ENCODE data around the gene FANCM.
"Not testable (repeated sequence)": the region's sequence is repeated elsewhere in the genome, so short reads cannot be mapped to it uniquely, and the experiment has no call there.

Gene FANCM

GRCh38 chr14:45140661-45141187, 5.0 kb downstream of the FANCM start:
- no peak for DNase-seq

GRCh38 chr14:45142083-45142482, 6.4 kb downstream of the FANCM start:
- DNase-seq, result not testable (repeated sequence)

- no peak for DNase-seq
These were observed 8.9 kb downstream of the FANCM start for GRCh38 chr14:45144658-45145057.

GRCh38 chr14:45145214-45145613, 9.5 kb downstream of the FANCM start:
- no peak for DNase-seq

GRCh38 chr14:45149602-45150001, 13.9 kb downstream of the FANCM start:
- DNase-seq, result no peak

- DNase-seq, result no peak
These were observed 14.7 kb downstream of the FANCM start for GRCh38 chr14:45150386-45150890.

- DNase-seq, result no peak
These were observed 20.3 kb downstream of the FANCM start for GRCh38 chr14:45156067-45156466.

- DNase-seq, result no peak
These were observed 34.2 kb downstream of the FANCM start for GRCh38 chr14:45169906-45170305.

- DNase-seq, result no peak
These were observed 41.3 kb downstream of the FANCM start for GRCh38 chr14:45177076-45177475.

GRCh38 chr14:45181329-45181728, 45.6 kb downstream of the FANCM start:
- DNase-seq, result no peak

GRCh38 chr14:45181806-45182205, 46.1 kb downstream of the FANCM start:
- DNase-seq, result no peak

- DNase-seq, result no peak
These were observed 49.5 kb downstream of the FANCM start for GRCh38 chr14:45185100-45185814.

- no peak for DNase-seq
These were observed 59.2 kb downstream of the FANCM start for GRCh38 chr14:45194964-45195363.

GRCh38 chr14:45198551-45198950, 62.8 kb downstream of the FANCM start:
- no peak for DNase-seq

GRCh38 chr14:45199230-45199629, 63.5 kb downstream of the FANCM start:
- DNase-seq, result no peak

- no peak for DNase-seq
These were observed 66.2 kb downstream of the FANCM start for GRCh38 chr14:45201905-45202304.

GRCh38 chr14:45204241-45204640, 68.5 kb downstream of the FANCM start:
- DNase-seq, result no peak

GRCh38 chr14:45210159-45210558, 74.4 kb downstream of the FANCM start:
- no peak for DNase-seq

GRCh38 chr14:45211295-45211694, 75.6 kb downstream of the FANCM start:
- no peak for DNase-seq

GRCh38 chr14:45212231-45212630, 76.5 kb downstream of the FANCM start:
- DNase-seq, result no peak

- DNase-seq, result not testable (repeated sequence)
These were observed 78.0 kb downstream of the FANCM start for GRCh38 chr14:45213716-45214115.

- not testable (repeated sequence) for DNase-seq
These were observed 78.6 kb downstream of the FANCM start for GRCh38 chr14:45214341-45214740.

GRCh38 chr14:45222485-45223262, 86.9 kb downstream of the FANCM start:
- DNase-seq, result no peak

- DNase-seq, result no peak
These were observed 91.8 kb downstream of the FANCM start for GRCh38 chr14:45227566-45227965.

Measured in effector CD4-positive, alpha-beta T cell (primary cell).